B cell (primary cell): Measurements from ENCODE around the gene DONSON.

Experiments
- CTCF ChIP-seq: fragments of 200-600 bp; IDR thresholded peaks from one replicate; pipeline ENCODE4 v1.8.0; 2022; ENCODE audit warnings: antibody characterized with exemption, mild to moderate bottlenecking
- EZH2 ChIP-seq: IDR thresholded peaks from 2 replicates; pipeline ENCODE4 v1.6.1; 2012; ENCODE audit warnings: borderline replicate concordance, low read depth, mild to moderate bottlenecking, moderate library complexity, low read length; ENCODE audit not compliant: insufficient read depth, poor library complexity, severe bottlenecking

DNA sequence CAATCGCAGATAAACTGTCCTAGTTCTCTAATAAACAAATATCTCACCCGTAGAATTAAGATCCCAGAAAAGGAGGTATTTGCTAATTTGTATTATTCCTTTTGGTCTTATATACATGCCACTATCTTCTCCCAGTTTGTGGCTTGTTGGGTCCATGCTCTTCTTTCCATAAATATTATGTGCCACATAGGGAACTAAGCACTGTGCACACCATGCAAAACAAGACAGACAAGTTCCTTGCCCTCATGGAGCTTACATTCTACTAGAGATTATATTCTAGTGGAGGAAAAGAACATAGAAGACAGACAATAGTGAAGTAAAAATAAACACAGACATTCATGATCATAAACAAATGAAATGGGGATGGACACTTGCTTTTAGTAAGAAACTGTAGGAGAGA is 51.3 kb downstream of the DONSON start:
- TF ChIP-seq CTCF = no peak
- TF ChIP-seq EZH2 = no peak
